Ureter (tissue), 1 donor: ENCODE data around the gene CDH23. TPM values are rescaled to one million over a fixed set of nuclear protein-coding genes. Genes with fewer than 3 reads are reported as not detected.

Experiments
- DNase-seq: peaks from one replicate; pipeline ENCODE4 v3.0.0-alpha.2; 2020; ENCODE audit warnings: low spot score
- total RNA-seq: library from RNA; stranded (reverse); gene quantifications from one replicate; pipeline ENCODE4 v1.2.4, GENCODE V29; 2023
- donor health status: DM: yes; HTN: yes; CAD: no.

The CDH23 gene
- total RNA-seq, 1 donor from 2014 or later, result 79.3 TPM

DNA sequence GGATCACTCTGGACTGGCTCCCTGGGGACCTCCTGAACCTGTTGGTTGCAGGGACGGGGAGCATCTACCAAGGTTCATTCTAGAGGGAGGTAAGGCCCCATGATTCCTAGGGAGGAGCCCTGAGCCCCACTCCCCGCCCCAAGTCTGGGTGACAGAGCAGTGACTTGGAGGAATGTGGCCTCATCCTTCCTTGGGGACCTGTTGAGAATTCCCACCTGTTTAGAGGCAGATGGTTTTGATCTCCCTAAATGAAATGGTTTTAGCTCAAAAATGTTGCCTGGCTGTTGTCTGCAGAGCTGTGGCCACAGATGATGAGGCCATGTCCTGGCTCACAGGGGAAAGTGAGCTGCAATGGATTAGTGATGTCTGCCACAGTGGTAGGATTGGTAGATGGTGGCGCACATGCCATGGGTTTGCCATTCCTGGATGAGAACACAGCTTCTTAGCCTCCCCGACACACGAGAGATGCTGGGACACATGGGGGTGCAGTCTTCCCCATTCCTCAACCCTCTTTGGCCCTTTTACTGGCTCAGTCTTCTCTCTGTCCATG is 310.6 kb downstream of the CDH23 start:
- no peak for DNase-seq

DNA sequence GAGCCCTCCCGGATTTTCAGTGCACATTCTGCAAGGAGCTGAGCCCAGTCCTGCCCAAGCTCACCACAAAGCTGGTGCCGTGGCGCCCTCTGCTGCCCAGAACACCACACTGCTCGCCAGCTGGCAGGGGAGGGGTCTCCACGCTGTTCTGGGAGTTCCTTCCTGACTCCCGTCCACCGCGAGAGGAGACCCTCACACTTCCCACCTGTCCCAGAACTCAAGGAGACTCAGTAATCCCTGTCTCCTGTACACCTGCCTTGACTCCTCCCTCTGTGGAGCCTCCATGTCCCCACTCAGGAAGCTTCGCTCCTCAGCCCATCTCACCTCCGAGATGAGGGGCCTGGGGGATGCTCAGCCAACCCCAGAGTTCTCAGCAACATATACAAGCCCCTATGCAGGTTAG is 311.6 kb downstream of the CDH23 start:
- DNase-seq, result no peak

DNA sequence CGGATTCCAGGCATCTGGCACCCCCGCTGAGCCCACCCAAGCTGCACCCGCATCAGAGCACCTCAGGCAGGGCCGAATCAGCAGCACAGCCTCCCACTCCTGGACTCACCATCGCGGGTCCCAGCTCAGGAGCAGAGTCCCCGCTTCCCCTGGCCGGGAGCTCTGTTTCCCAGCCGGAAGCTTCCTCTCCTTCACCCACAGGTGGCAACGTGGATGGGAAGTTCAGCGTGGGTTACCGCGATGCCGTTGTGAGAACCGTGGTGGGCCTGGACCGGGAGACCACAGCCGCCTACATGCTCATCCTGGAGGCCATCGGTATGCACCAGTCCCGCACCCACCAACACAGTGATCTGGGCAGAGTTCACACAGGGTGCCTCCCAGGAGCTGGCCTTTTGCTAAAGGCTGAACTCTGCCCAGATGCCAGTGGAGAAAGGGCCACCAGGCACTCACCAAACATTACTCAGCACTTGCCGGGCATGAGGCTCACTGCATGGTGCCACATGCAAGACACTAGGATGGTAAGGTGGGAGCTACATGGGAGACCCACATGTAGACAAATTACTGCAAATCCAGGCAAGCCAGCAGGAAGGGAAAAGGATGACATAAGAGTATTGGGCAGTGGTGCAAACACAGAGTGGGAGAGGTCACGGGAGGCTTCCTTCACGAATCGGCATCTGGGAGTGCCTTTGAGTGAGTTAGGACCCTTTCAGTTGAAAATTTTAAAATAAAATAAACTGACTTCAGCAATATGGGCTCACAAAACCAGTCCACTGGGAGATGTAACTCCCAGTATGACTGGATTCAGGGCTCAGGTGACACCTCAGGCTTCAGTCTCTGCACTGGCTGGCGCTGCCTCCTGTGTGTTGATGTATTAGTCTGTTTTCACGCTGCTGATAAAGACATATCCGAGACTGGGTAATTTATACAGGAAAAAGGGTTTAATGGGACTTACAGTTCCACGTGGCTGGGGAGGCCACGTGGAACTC is 312.5 kb downstream of the CDH23 start:
- no peak for DNase-seq

DNA sequence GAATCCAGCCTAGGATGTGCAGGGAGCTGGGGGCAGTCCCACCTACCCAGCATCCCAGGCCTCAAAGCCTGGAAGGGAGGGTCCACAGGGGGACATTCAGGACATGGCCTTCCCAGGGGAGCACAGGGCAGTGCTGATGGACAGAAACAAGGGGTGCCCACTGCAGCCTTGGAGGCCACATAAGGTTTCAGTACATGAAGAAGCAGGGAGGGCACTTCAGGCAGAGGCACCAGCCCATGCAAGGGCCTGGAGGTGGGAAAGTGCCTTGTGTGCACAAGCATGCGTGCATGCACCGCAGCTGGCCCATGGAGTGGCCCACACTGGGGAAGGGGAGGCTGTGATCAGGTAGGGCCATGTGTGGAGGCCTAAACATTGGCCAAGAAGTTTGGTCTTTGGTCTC is 313.8 kb downstream of the CDH23 start:
- DNase-seq, result no peak

DNA sequence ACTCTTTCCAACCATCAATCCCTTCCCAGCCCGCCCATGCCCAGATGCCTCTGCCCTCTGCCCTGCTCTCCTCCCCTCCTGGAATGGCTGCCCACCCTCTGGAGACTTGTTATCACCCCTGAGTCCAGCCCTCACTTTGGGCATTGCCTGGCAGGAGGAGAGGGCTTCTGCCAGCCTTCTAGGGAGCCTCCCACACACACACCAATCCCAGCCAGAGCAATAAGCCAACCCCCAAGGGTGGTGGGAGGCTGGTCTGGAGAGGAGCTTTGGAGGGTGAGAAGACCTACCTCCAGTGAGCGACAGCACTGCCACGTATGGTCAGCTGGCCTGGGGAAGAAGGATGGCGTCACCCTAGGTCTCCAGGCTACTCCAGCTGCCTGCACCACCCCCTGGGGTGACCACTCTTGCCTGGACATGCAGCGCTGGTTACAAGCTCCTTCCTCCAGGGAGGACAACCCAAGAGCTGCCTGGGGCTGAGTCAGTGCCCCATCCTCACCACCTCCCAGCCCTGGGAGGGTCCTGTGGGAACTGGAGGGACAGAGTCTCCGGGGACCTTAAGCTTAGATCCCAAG is 314.4 kb downstream of the CDH23 start:
- no peak for DNase-seq

DNA sequence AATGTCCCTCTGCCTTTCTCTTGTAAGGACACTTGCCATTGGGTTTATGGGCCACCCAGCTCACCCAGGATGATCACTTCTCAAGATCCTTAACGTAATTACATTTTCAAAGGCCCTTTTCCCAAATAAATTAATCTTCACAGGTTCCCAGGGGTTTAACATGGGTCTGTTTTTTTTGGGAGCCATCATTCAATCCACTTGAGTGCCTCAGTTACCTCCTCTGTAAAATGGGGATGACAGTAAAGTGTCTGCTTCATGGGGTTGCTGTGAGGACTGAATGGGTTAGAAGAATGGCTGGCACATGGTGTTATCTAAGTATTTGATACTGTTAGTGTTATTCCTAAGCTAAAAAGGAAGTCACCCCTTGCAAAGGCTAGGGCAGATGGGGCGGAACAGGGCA is 315.4 kb downstream of the CDH23 start:
- no peak for DNase-seq

DNA sequence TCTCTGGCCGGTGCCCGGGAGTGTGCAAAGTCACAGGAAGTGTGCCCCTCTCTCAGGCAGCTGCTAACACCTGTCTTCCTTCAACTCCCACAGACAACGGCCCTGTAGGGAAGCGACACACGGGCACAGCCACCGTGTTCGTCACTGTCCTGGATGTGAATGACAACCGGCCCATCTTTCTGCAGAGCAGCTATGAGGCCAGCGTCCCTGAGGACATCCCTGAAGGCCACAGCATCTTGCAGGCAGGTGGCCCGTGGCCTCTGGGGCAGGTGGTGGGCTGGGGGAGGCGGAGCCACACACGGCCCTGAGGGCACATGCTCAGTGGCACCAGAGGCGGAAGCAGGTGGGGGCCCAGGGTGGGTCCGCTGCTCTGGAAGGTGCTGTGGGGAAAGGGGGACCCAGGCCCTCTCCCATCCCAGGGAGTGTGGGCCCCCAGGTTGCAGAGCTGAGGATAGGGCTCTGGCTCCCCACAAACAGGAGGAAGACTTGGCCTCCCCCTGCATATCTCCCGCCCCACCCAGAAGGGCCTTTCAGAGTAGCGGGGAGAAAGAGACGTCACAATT is 315.9 kb downstream of the CDH23 start:
- DNase-seq, result no peak

DNA sequence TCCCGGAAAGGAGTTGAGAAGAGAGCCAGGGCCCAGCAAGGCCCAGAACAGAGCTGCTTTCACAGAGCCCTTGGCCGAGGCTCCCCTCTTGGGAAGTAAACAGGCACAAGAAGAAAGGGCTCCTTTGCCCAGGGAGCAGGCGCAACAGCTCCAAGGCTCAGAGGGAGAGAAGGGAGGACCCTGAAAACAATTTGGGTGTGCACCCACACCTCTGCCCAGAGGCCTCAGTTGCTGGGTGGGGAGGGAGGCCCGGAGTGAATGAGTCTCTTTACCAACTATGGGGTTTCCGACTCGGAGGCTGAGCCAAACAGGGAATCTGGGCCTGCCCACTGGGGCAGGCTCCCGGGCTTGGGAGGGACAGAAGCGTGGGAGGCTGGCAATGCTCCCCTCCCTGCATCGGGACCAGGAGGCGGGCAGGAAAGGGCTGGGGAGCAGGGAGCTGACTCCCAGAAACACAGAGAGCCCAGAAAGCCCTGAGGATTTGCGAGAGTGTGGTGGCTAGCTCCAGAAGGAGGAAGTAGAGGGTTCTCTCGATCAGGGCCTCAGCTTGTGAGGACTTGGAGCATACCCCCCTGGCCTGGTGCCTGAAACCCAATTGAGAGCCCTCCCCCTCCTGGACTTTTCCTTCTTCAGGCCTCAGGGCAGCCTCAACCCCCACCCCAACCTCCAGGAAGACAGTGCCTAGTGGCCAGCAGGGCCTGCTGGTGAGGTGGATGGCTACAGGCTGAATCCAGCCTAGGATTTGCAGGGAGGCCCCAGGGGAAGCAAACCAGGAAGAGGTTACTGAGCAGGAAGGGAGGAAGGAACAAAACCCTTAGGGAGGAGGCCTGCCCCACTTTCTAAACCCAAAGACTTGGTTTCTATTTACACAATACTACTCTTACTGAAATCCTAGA is 316.7 kb downstream of the CDH23 start:
- peak; percentile 88 for DNase-seq

DNA sequence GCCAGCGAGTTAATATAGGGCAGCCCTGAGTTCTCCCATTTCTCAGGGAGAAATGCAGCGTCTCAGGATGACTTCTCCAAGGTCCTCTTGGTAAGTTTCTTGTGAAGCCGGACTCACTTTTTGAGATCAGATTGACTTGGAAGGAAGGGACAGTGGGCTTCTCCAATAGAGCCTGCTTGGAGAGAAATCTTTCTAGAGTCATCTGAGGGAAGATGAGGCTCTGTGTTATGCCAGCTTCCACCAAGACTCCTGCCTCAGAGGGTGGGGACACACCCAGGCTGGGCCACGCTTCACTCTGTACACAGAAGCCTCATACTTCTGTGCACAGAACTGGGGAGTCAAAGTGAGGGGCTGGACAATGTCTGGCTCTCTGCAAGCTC is 317.3 kb downstream of the CDH23 start:
- no peak for DNase-seq

DNA sequence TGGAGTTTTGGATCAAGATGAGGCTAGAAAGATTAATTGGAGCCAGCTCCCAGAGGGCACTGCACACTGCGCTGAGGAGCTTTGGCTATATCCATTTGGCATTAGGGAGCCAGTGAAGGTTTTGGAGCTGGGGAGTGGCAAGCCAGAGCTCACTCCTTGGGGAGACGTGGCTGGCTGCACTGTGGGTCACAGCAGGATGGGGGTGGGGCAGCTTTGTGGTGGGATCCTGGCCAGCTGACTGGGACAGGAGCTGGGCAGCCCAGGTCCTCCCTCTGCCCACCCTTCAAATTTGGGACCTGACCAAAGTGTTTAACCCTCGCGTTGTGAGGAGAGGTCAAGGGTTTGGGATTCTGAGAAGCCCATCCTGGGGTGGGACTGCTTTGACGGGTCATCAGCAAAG is 317.9 kb downstream of the CDH23 start:
- DNase-seq, result no peak

DNA sequence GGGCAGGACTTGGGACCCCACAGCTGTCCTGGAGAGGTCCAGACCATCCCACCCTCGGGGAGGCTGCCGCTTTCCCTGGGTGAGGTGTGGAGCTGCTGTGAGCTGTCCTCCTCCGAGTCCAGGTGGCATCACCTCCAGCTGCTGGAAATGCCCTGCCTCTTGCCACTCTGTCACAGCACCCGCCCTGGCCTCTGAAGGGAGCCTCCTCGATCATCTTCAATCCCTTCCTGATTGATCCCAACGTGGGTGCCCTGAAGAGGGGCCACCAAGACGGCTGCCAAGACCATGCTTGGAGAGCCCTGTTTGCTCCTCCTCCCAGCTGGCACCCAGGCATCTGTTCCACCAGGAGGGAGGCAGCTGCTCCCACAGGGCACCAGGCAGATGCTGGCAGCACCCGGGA is 318.3 kb downstream of the CDH23 start:
- DNase-seq, result no peak

DNA sequence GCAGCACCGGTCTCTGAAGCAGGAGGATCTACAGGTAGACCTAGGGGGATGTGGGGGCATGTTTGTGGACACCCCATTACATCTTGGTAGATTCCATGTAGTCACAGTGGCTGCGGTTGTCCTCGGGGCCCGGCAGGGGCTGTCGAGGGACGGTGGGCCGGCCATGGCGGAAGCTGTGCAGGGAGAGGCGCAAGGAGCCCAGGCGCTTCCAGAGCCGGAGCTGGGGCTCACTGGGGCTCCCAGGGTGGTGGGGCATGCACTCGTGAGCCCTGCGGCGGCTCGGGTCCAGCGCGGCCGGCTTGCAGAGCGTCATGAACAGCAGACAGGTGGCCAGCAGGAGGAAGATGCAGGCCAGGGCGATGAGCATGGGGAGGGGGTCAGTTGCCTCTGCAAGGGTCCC is 319.1 kb downstream of the CDH23 start:
- no peak for DNase-seq

DNA sequence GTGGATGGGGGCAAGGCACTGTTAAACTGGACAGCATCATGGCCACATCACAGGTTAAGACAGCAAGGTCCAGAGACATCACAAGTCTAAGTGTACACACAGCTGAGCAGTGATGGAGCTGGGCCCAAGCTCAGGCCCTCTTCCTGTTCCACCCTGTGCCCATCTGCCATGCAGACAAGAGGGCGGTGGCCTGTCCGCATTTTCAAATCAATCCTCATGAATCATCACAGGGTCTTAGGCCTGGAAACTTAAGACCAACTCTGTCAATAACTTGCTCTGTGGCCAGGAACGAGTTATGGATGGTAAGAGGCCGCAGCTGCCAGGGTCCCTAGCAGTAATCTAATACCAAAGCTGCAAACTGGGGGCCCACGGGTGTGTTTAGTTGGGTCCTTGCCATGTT is 319.7 kb downstream of the CDH23 start:
- no peak for DNase-seq

DNA sequence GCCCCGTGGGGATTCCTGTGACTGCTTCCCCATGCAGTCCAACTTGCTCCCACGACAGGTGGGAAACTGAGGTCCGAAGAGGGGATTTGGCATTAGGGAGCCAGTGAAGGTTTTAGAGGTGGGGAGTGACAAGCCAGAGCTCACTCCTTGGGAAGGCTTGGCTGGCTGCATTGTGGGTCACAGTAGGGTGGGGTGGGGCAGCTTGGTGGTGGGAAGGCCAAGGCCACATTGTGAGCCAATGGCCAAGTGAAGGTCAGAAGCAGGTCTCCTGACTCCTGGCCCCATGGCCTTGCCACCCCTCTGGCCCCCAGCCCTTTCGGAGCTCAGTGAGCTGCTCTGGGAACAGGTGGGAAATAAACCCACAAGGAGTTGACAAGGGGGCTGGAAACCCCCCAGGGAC is 320.3 kb downstream of the CDH23 start:
- no peak for DNase-seq

DNA sequence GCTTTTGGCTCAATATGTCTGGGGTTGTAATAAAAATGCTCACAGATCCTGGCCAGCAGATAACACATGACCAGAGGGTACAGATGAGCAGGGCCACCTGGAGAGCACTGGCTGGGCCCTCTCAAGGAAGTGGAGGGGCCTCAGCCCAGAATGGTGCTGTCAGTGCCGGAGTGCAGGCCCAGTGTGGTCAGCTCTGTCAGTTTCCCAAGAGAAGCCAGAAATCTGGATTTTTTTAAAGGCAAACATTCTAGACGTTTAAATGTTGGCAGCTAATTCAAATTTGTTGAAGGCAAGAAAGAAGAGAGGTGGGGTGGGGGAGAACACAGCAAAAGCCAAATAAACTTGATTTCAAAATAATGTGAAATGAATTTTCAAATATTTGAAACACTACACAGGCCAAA is 320.8 kb downstream of the CDH23 start:
- no peak for DNase-seq

DNA sequence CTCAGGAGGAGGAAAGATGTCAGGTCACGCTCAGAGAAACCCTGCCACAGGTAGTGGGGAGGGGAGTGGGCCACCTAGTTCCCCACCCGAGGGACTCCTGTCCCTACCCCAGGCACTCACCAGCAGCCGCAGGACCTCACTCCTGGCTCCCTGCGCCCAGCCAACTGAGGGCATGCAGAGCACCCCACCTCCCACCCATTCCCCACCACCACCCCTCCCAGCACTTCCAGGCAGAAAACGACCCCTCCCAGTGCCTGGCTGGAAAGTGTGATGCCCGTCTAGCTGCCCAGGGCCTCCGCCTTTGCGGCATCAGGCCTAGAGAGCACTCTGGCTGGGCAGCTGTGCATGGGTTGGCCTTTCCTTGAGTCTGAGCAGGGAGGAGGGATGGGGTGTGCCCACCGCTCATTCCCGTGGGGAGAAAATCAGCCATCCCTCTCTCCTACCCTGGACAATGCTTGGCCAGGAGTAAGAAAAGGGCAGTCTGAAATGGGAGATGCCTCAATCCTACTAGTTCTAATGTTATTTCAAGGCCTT is 321.5 kb downstream of the CDH23 start:
- DNase-seq, result no peak

DNA sequence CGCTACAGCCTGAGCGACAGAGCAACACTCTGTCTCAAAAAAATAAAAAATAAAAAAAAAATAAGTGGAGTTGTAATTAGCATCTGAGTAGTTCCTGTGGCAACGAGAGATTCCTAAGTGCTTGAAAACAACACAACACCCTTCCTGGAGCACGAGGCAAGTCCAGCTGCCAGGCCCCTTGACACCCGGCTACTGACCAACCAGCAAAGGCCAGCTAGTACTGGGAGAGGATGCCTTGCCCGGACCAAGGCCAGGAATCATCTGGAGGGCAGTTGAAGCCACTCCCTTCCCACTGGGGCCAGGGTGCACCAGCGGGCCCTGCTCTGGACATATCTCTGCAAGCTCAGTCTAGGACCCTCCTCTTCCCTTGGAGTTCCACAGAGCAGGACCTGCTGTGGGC is 322.3 kb downstream of the CDH23 start:
- no peak for DNase-seq

DNA sequence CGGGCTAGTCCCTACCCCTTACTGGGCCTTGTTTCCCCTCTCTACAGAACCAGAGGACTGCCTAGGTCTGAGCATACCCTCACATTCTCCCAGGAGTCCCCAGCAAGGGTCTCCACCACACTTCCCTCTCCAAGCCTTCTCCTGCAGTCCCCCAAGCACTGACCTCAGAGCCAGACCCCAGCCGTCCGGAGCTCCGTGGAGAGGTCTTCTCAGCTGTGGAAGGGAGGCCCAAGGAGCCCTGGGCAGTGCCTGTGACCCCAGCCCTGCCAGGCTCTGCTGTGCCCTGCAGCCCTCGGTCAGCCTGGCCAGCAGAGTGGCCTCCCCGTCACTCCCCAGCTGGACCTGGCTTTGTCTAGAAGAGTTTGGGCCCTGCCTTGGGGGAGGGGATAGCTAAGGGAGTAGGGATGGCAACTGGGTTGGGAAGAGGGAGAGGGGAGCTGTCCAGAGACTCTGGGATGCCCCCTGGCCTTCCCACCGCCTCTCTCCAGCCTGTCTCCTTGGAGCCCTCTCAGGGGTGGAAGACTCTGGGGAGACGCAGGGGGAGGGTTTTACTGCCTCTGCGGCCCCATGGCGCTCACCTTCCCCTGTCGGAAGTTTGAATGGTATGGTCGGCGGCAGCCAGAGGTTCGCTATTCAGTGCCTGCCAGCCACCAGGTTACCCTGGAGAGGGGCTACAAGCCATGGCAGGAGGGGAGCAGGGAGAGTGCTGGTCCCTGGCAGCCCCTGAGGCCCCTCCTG is 322.9 kb downstream of the CDH23 start, which contains the start of gene C10orf105:
C10orf105 (minus strand) TSS at position 315 of the 738 bp plus-strand sequence. CDS start 3,441 bp downstream, outside the sequence.
- DNase-seq, result no peak

DNA sequence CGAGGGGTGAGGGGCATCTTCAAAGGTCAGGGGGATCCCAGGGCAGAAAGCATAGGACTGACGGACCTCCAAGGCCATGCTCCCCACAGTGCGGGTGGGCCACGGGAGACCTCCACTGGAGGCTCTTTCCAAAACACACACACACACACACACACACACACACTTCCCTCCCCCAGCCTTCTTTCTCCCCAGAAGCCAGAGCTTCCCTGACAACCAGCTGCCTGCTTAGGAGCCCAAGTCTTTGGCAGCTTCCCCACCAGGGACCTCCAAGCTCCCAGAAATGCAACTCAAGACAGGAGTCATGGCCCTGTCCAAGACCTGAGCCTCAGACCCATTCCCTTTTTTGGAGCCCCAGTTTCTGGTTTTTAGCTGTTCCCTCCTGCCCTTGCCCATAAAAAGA is 323.6 kb downstream of the CDH23 start:
- no peak for DNase-seq

DNA sequence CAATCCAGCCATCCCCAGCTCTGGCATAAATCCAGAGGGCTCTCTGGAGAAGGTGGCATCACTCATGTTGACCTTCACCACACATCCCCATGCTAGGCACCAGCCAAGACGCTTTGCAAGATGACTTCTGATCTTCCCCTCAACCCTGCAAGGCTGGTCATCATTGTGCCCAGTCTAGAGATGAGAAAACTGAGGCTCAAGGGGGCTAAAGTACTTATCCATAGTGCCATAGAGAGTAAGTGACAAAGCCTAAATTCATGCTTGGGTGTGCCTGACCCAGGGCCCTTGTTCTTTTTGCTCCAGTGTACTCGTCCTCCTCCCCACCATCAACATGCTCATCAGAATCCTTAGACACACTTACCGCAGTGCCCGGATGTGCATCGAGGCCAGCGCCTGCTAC is 324.6 kb downstream of the CDH23 start:
- no peak for DNase-seq

DNA sequence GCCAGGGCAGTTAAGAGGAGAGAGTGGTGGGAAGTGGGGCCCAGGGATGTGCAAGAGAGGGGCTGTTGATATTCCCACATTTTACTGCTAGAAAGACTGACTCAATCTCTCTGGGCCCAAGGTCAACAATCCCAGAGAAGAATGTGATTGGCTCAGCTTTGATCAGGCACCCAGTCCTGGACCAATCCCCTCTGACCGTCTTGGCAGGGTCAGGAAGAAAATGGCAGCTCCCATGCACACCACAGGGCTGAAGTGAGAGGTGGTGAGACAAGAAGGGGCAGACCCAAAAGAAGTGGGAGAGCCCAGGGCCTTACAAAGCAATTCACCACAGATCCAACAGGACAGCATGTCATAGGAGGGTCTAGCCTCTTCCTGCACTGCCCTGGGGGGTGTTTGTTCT is 326.1 kb downstream of the CDH23 start:
- DNase-seq, result no peak
